GM18907 (cell line): ENCODE data around the gene SERPINA5.
"Not testable (repeated sequence)": the region's sequence is repeated elsewhere in the genome, so short reads cannot be mapped to it uniquely, and the experiment has no call there.

Experiments
- ATAC-seq: cut with Tn5 transposase; IDR thresholded peaks from one replicate; pipeline ENCODE4 v1.9.1; 2021; ENCODE audit warnings: mild to moderate bottlenecking, moderate library complexity; ENCODE audit not compliant: unreplicated experiment

Gene SERPINA5

GRCh38 chr14:94621358-94622134 is 40.3 kb downstream of the SERPINA5 start:
- ATAC-seq, result no peak

- ATAC-seq, result no peak
Observed at GRCh38 chr14:94622653-94623421, 41.6 kb downstream of the SERPINA5 start.

DNA sequence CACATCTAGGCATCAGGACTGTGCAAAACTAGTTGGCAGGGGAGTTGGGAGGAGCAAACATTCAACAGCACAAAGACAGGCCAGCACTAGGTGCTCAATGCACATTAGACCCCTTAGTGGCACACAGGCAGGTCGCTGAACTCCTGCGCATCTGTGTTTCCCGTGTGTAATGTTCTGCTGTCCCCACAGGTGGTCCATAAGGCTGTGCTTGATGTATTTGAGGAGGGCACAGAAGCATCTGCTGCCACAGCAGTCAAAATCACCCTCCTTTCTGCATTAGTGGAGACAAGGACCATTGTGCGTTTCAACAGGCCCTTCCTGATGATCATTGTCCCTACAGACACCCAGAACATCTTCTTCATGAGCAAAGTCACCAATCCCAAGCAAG is 42.2 kb downstream of the SERPINA5 start:
- no peak for ATAC-seq

GRCh38 chr14:94623856-94624499 is 42.8 kb downstream of the SERPINA5 start:
- no peak for ATAC-seq

DNA sequence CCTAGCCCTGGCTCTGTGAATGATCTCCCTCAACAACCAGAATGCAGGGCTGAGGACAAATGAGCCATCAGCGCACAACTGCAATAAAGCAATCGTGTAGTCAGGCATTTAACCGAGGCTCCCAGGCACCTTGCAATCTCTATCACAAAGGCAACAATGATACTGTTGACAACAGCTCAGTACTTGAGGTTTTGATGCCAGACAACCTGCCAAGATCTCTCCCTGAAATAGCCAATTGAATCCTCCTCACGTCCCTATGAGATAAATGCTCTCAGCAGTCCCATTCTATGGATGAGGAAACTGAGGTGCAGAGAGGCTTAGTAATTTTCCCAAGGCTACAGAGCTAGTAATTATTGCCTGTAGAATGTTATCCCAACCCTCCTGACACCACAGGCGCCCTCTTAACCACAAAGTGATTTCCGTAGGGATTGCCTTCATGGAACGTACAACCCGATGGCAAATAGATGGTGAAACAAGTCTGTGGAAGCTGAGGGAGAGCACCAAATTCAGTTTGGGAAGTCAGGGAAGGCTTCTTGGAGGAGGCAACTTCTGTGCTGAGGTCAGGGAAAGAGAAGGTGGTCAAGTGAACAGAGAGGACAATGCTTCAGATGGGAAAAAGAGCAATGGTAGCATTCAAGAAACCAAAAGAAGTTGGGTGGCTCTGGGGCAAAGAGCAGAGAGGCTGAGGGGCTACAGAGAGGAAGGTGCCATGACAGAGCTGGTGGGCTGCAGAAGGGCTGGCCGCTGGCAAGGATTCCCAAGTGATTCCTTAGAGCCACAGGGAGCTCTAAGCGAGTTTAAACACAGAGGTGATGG is 43.5 kb downstream of the SERPINA5 start:
- no peak for ATAC-seq

GRCh38 chr14:94625353-94625635 is 44.1 kb downstream of the SERPINA5 start:
- ATAC-seq, result no peak

GRCh38 chr14:94628578-94628977 is 47.4 kb downstream of the SERPINA5 start:
- no peak for ATAC-seq

DNA sequence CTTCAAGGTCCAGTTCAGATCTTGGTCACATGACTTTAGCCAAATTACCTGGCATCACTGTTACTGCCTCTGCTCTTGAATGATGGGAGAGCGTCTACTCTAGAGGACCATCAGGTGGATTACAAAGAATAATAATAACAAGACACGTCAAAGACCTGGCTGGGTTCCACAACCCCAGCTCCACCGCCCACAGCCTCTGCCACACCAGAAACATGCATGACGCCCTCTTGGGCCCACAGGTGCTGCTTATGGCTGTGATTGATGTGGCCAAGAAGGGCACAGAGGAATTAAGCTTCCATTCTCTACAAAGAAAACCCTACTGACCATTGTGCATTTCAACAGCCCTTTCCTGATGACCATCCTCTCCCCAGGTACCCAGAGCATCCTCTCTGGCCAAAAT is 49.2 kb downstream of the SERPINA5 start:
- ATAC-seq, result no peak

DNA sequence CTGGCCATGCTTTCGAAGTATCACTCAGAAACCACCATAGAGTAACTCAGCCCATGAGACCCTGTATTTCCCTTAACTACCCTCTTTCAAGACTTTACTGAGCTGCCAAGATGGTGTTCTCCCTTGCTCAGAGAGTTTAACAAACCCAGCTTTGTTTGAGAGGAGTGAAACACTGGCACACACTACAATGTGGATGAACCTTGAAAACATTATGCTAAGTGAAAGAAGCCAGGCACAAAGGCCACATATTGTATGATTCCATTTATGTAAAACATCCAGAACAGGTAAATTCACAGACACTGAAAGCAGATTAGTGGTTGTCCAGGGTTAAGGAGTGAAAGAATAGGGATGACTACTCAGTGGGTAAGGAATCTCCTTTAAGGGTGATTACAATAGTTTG is 49.8 kb downstream of the SERPINA5 start:
- no peak for ATAC-seq

DNA sequence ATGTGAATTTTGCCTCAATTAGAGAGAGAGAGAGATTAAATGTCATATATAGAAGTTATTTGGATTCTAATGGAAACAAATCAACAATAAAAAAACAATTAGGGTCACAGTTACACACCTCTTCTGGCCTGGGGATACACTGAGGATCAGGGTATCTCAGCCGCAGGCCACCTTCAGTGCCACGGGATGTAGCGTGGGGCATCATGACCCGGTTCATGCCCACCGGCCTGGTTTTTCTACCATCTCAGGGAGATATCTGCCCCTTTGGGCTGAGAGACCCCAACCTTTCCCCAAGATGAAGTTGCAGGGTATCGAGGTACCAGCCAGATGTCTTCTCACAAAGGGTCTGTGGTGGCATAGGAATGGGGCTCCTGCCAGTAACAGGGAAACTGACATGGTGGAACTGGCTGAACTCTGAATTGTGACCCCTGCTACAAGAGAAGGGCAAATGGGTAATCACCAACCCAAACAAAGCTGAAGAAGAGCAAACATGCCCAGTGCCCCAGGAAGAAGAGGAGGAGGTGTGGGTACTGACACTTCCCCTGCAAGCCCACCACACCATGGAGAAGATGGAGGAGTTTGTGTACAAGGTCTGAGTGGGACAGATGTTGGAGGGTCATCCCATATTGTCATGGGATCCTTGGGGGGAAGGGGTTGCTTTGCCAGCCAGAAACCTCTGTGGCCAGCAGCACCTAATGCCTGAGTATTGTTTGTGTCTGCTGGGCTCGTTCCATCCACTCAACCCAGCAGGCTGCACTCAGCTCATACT is 50.5 kb downstream of the SERPINA5 start:
- no peak for ATAC-seq

GRCh38 chr14:94632305-94632590 is 51.0 kb downstream of the SERPINA5 start:
- ATAC-seq, result no peak

- ATAC-seq, result no peak
Observed at GRCh38 chr14:94633121-94633520, 51.9 kb downstream of the SERPINA5 start.

DNA sequence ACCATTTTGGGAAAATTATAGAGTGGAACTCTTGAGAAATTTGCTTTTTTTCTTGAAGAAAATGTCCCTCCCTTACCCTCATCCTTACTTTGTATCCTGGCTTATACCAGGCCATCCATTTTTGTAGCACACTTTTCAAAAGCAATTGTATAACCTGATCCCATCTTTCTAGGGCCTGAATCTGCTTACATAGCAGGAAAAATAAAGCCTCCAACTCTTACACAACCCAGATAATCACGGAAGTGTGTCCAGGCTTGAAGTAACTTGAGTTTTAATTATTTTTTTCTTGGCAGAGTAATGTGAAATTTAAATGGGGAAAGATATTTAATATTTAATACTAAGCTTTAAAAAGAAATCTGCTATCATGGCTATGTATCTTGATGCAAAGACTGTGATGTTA is 53.9 kb downstream of the SERPINA5 start:
- ATAC-seq, result no peak

DNA sequence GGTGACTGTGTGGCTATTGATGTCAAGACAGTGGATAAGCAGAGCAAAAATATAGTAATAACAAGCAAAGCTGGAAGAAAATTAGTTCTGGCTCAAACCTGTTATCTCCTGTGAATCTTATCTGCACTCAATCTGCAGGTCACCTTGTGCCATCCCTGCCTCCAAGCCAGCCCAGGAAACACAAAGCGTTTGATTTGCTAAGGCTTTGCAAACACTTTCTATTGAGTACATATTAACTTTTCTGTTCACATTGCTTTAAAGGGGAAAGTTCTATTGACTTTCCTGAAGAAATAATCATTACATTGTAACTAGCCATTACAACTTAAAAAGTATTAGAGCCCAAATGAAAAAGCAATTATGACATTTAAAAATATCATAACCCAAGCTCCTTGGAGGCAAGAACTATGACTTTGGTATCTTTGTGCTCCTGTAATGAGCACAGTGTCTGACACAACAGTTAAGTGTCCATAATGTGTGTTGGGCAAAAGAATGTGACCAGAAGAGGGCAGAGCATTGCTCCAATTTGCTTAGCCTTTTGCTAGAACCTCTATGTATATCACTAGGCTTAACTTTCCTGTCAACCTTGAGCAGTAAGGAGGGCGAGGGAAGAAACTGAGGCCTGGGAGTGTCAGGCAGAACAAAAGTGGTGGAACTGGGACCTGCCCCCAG is 55.7 kb downstream of the SERPINA5 start:
- no peak for ATAC-seq

- ATAC-seq, result not testable (repeated sequence)
Observed at GRCh38 chr14:94637814-94638213, 56.6 kb downstream of the SERPINA5 start.

DNA sequence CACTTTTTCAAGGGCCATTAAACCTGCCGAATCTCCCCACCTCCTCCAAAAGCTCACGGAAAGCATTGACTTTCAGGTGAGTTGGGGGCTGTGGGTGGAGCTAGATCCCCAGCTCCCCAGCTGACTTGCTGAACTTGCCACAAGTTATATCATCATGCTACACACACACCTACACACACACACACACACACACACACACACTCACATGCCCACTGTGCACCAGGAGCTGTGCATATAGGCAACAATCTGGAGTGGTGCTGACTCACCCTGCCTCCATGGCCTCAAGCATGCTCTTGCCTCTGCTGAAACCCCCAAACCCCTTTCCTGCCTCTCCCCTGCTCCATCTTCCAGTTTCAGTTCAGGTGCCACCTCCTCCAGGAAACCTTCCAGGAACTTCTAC is 57.1 kb downstream of the SERPINA5 start:
- no peak for ATAC-seq

DNA sequence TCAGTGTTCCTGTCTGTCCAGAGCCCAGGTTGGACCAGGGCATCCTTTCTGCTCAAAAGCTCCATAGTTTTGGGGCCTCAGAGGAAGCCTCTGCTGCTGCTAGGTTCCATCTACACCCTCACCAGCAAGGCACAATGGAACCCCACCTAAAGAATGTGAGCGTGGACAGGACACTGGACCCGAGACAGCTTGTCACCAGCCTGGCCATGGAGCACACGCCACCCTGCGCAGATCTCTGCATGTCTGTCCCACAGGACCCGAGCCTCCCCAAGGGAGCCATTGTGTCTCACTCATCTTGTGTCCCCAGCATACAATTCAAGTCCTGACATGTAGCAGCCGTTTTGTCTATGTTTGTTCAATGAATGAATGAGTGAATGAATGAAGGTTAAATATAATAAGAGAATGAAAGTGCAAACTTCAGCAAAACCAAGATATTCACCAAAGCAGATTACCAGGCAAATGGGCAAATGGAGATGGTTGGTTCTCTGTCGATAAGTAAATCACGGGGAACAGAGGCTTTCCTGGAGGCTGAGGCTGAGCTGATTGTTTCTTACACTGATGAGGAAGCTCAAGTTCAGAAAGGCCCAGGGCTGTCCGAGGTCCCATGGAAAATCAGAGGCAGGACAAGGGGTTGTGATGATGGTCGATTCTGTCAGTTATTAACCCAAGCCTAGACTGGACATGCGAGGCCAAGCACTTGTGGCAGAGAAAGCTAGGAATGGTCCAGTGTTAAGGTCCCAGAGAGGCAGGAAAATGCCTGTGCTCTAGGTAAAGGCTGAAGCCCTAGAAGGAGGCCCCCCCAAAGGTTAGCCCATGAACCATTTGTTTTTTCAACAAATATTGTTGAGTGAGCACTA is 58.0 kb downstream of the SERPINA5 start:
- ATAC-seq, result no peak

DNA sequence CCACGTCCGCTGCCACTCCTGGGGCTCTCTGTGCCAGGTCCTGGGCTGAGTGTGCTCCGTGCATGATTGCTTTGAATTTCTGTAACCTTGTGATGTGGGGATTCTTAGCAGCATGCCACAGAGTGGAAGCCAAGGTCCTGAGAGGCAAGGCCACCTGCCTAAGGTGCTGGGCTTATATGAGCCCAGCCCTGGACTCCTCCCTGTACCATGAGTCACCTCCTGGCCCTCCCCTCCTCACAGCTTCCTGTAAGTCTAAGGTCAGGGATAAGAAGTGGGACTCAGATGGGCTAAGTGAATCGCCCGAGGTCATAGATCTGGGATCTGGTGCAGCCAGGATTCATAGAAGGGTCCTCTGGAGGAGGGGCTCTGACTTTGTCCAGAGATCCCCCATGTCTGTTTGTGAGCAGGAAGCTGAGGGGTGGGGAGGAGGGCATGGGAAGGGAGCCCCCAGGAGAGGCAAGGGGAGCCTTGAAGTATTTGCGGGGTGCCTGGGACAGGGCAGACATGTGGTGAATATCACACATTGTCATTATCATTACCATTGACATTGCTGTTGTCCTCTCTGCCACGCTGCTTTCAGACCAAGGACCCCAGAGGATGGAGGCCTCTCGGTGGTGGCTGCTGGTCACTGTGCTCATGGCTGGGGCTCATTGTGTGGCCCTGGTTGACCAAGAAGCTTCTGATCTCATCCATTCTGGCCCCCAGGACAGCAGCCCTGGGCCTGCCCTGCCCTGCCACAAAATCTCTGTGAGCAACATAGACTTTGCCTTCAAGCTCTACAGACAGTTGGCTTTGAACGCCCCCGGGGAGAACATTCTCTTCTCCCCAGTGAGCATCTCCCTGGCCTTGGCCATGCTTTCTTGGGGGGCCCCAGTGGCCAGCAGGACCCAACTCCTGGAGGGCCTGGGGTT is 59.8 kb downstream of the SERPINA5 start:
- ATAC-seq, result no peak
